DND-41 (cell line): ENCODE results near the gene AASDH.

Source experiments
- ATAC-seq: fragments of 200-7000 bp; cut with Tn5 transposase; 3 replicates; pipeline ENCODE4 v1.9.1; 2021; ENCODE audit warnings: low read depth; ENCODE audit not compliant: insufficient read depth
- DNase-seq: peaks from one replicate; pipeline ENCODE4 v3.0.0-alpha.2; 2020
- H2AFZ ChIP-seq: 2 replicates; pipeline ENCODE4 v1.6.0; 2012; ENCODE audit warnings: low read depth, low read length
- H3K27ac ChIP-seq: 2 replicates; pipeline ENCODE4 v1.5.1; 2012; ENCODE audit warnings: low read length, inconsistent platforms
- H3K27me3 ChIP-seq: fragments of 200-600 bp; sonication (generic); 2 replicates; pipeline ENCODE4 v1.6.0; 2012; ENCODE audit warnings: low read length, mild to moderate bottlenecking, inconsistent platforms; ENCODE audit not compliant: insufficient read depth, poor library complexity
- H3K36me3 ChIP-seq: 2 replicates; pipeline ENCODE4 v1.5.1; 2012; ENCODE audit warnings: low read length, inconsistent platforms; ENCODE audit not compliant: insufficient read depth
- H3K4me1 ChIP-seq: 2 replicates; pipeline ENCODE4 v1.5.1; 2012; ENCODE audit warnings: mild to moderate bottlenecking, low read length; ENCODE audit not compliant: insufficient read depth
- H3K4me2 ChIP-seq: 2 replicates; pipeline ENCODE4 v1.6.0; 2012; ENCODE audit warnings: mild to moderate bottlenecking, moderate library complexity, low read length, inconsistent platforms; ENCODE audit not compliant: insufficient read depth
- H3K4me3 ChIP-seq, 2 experiments: fragments of 200-600 bp in 1 of 2; shearing (Covaris generic) in 1 of 2; 2 replicates each; pipeline ENCODE4 v1.5.1; 2012 to 2016; ENCODE audit warnings: inconsistent platforms in 2 of 2, low read length in 2 of 2, mild to moderate bottlenecking in 2 of 2, low read depth in 1 of 2, moderate library complexity in 1 of 2
- H3K79me2 ChIP-seq: 2 replicates; pipeline ENCODE4 v1.6.0; 2012; ENCODE audit warnings: low read length, inconsistent platforms; ENCODE audit not compliant: insufficient read depth
- H3K9ac ChIP-seq: 2 replicates; pipeline ENCODE4 v1.6.0; 2012; ENCODE audit warnings: low read depth, mild to moderate bottlenecking, inconsistent platforms, low read length, moderate library complexity
- H3K9me3 ChIP-seq: 2 replicates; pipeline ENCODE4 v1.5.1; 2012; ENCODE audit warnings: low read length, moderate library complexity, mild to moderate bottlenecking, inconsistent platforms; ENCODE audit not compliant: insufficient read depth, severe bottlenecking
- H4K20me1 ChIP-seq: 2 replicates; pipeline ENCODE4 v1.6.0; 2012; ENCODE audit warnings: low read length; ENCODE audit not compliant: insufficient read depth
- CTCF ChIP-seq: IDR thresholded peaks from 2 replicates; pipeline ENCODE4 v1.5.1; 2012; ENCODE audit warnings: borderline replicate concordance, low read length, moderate library complexity, mild to moderate bottlenecking; ENCODE audit not compliant: poor library complexity, severe bottlenecking; ENCODE audit errors: extremely low read depth
- EZH2 ChIP-seq: IDR thresholded peaks from 3 replicates; pipeline ENCODE4 v1.6.1; 2012; ENCODE audit warnings: borderline replicate concordance, low read depth, mild to moderate bottlenecking, moderate library complexity, low read length, inconsistent platforms; ENCODE audit not compliant: severe bottlenecking

The AASDH gene

GRCh38 chr4:56386091-56386490, 1.2 kb downstream of the AASDH start:
- H3K36me3 ChIP-seq, result peaks cover 5% of the 10 kb centered on the region; the same call in 1 of the 2 replicates
- peak overlapping the region; percentile 45; the same call in 1 of the 2 replicates for H2AFZ ChIP-seq
- no peaks in the 10 kb centered on the region for H3K9me3 ChIP-seq
- peak overlapping the region; percentile 73 for H3K4me2 ChIP-seq
- ATAC-seq (no peak), DNase-seq (no peak)
- peaks cover 30% of the 10 kb centered on the region for H3K4me1 ChIP-seq
- peak overlapping the region; percentile 31 for H3K27ac ChIP-seq
- H3K79me2 ChIP-seq, result peaks cover 48% of the 10 kb centered on the region
- H4K20me1 ChIP-seq, result no peaks in the 10 kb centered on the region
- peak overlapping the region; percentile 78 for H3K9ac ChIP-seq
- TF ChIP-seq CTCF (no peak), EZH2 (no peak)
- H3K27me3 ChIP-seq, result no peaks in the 10 kb centered on the region
- H3K4me3 ChIP-seq, result peak overlapping the region; percentile 21 to 52; a peak in 3 of 4 replicates

- no peaks in the 10 kb centered on the region for H3K79me2 ChIP-seq
- H3K27me3 ChIP-seq, result no peaks in the 10 kb centered on the region
- TF ChIP-seq CTCF, result no peak
- TF ChIP-seq EZH2, result no peak
- no peak overlapping the region for H3K9ac ChIP-seq
- no peak overlapping the region for H3K4me3 ChIP-seq
- no peaks in the 10 kb centered on the region for H4K20me1 ChIP-seq
- no peak overlapping the region for H2AFZ ChIP-seq
- H3K36me3 ChIP-seq, result peaks cover 14% of the 10 kb centered on the region; the same call in 1 of the 2 replicates
- H3K27ac ChIP-seq, result no peak overlapping the region
- no peak overlapping the region for H3K4me2 ChIP-seq
- H3K9me3 ChIP-seq, result no peaks in the 10 kb centered on the region
- DNase-seq (no peak), ATAC-seq (no peak)
- no peaks in the 10 kb centered on the region for H3K4me1 ChIP-seq
These were observed 11.8 kb downstream of the AASDH start for GRCh38 chr4:56375458-56375857.

GRCh38 chr4:56374956-56375355, 12.3 kb downstream of the AASDH start:
- H3K4me2 ChIP-seq, result no peak overlapping the region

More at GRCh38 chr4:56374956-56375355, 12.3 kb downstream of the AASDH start:
- Histone ChIP-seq H4K20me1 (no peaks in the 10 kb centered on the region), H3K9ac (no peak overlapping the region), H3K79me2 (no peaks in the 10 kb centered on the region), H3K36me3 (peaks cover 19% of the 10 kb centered on the region; the same call in 1 of the 2 replicates), H3K27me3 (no peaks in the 10 kb centered on the region), H3K4me3 (no peak overlapping the region), H3K4me1 (no peaks in the 10 kb centered on the region), H2AFZ (no peak overlapping the region), H3K9me3 (no peaks in the 10 kb centered on the region), H3K27ac (no peak overlapping the region)
- no peak for DNase-seq
- no peak for TF ChIP-seq EZH2
- TF ChIP-seq CTCF, result no peak
- no peak for ATAC-seq
